Measurements from ENCODE around the gene RPL10.
A peak's percentile ranks its signal among the peaks of the same experiment; 100 is the strongest.

The RPL10 gene

DNA sequence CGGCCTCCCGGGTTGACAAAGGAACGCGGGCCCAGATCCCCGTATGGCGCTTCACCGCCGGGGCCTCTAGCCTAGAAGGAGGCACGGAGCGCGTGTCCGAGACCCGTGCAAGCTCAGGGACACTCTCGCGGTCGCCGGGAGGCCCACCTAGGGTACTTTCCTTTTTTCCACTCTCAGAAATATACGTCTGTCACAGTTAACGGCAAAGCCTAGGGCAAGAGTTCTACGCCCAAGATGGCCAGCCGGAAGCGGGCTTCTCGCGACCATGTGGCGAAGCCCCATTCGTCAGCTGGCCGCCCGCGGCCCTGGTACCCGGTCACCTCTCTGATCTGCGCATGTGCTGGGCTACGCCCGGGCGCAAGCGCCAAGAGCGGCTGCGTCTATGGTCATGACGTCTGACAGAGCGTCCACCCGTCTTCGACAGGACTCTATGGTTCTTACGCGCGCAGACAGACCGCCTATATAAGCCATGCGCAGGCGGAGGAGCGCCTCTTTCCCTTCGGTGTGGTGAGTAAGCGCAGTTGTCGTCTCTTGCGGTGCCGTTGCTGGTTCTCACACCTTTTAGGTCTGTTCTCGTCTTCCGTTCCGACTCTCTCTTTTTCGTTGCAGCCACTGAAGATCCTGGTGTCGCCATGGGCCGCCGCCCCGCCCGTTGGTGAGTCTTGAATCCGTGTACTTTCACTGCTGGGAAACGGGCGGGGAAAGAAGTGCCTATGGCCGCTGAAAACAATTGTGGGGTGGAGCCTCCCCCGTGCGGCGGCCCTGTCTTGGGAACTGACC is at the start of gene RPL10:
TSS of gene RPL10 (plus strand) at position 490 of the 780 bp plus-strand sequence. CDS start at position 633, 143 bp downstream.
- peak; percentile 96 for DNase-seq

DNA sequence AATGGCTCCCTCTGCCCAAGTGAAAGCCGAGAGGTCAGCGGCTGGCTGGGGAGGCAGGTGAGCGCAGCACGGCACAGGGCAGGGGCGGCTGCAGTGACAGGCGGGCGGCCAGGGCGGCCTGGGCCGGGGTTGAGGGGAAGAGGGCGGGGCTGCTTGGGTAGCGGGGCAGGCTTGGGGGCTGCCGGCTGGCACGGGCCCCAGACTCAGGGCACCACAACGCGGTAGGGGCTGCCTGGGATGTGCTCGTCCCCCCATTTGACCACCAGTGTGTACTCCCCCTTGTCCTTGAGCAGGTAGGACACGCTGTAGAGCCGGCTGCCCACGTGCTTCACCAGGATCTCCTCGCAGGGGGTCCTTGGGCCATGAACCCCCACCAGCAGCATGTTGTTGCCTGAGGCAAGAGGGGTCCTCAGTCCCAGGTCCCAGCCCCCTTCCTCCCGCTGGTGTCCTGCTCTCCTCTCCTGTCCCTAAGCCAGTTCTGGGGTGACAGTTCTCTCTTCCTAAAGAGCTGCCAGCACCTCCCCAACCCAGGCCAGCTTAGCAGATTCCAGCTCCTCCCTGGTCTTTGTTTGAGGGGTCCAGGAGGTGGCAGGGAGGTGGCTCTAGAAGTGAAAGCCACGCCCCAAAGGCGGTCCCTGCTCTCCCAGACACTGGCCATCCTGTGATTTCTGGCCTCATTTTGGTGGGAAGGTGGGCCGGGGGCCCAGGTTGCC is 49.4 kb upstream of the RPL10 start:
- DNase-seq, result no peak

DNA sequence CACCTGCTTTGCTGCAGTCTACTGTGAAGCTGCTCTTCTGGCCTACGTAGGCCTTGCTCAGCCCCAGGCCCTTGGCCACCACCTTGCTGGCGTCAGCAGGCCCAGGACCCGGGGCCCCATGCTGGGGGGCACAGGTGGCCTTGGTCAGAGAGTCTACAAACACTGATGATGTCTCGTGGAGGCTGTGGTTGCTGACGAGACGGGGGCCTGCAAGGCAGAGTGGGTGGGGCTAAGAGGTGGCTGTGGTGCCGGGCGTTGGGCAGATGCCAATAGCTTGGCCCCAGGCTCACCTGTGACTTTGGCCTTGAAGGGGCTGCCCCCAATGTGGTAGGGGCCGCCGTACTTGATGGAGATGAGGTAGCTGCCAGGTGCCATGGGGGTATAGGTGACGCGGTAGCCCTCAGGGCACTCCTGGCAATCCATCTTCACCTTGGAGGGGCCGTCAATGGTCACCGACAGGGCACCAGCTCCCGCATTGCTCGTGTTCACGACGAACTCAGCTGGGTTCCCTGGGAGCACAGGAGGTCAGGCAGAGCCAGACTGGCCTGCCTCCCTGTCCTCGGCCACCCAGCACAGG is 48.7 kb upstream of the RPL10 start:
- DNase-seq, result no peak

DNA sequence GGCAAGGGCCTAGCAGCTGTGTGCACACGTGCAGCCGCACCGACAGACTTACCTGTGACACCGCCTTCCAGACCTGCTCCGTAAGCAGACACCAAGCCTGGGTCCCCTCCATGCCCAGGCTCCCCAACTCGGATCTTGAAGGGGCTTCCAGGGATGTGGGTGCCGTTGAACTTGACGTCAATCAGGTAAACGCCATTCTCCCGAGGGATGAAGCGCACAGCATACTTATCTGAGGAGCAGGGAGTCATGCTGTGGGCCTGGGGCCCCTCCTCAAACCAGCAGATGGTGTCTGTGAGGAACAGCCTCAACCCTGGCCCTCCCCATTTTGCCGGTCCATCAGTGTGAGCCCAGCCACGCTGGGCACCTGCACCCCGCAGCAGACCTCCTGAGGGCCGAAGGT is 48.2 kb upstream of the RPL10 start:
- DNase-seq, result no peak

DNA sequence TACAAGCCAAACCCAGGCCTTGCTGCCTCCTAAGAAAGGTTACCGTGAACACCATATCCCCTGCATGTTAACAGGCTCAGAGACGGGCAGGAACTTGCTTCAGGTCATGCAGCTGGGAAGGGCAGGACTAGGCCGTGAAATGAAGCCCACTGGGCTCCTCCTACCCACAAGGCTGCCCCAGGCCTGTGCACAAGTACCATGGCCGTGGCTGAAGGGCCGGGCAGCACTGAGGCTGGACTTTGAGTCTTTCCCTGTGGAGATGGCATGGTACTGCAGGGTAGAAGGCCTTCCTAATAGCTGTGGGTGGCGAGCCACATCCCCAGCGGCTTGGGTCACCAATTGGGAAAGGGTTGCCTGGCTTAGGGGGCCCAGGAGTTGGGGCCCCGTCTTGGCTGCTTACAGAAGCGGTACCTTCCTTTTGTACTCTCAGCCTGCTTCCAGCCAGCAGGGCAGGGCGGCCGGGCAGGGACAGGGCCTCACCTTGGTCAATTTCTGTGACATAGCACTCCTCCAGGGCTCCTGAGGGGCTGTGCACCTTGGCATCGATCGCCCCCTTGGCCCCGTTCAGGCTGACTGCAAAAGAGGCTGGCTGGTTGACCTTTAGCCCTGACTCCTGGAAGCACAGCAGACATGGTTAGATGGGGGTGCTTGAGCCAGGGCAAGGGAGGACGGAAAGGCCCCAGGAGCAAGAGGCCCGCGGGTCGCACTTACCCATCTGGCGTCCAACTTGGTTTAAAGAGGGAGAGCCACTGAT is 47.6 kb upstream of the RPL10 start:
- DNase-seq, result no peak

DNA sequence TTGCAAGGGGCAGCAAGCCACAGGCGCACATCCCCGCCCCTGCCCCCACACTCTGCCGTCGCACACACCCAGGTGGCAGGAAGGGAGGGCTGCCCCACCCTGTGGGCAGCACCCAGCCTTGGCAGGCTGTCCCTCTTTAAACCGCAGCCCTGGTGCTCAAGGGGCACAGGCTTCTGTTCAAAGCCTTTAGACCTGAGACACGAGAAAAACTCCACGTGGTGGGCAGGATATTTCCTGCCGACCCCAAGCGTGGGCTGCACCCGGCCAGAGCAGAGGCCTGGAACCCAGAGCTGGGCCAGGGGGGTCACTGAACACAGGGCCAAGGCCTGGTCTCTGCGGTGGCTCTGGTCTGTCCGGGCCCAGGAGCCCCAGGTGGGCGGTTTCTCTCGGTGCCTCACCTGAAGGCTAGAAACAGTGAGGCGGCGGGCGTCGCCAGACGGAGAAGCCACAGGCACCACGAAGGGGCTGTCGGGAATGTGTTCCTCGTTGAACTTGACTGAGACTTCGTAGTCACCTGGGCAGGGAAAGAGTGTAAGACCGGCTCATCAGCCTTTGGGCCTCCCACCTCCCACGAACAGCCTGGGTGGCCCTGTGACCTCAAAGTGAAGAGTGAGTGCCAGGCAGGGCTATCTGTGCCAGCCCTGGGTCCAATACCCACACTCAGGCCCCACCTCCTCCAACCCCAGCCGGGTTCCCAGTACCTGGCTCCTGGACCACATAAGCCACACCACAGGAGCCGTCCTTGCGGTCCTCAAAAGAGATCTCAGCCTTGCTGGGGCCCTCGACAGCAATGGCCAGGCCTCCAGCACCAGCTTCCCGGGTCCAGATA is 46.8 kb upstream of the RPL10 start:
- no peak for DNase-seq

DNA sequence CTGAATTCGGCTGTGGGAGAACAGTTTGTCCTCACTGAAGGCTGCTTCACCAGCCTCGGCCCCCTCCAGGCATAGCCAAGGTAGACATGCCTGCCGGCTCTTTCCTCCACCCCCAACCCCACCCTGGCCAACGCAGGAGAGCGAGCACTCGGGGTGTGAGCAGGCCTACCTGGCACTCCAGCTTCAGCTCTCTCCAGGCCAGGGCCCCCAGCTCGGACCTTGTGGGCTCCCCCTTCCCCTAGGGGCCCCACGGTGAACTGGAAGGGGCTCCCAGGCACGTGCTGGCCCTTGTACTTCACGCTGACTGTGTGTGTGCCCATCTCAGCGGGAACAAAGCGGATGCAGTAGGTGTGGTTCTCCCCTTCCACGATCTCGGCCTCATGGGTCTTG is 46.2 kb upstream of the RPL10 start:
- DNase-seq, result no peak

DNA sequence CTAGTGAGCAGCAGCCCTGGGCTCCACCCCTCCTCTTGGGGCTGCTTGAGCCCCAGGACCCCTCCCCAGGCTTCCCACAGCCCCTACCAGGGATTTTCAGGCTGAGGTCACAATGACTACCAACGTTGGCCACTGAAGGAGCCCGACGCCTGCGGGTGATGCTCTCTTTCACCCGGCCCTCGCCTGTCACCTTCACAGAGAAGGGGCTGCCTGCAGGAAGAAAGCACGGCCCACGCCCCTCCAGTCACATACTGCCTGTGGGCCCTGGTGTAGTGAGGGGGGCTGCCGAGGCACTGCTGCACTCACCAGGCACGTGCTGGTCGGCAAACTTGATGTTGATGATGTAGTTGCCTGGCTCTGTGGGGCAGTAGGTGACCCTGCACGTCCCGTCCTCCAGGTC is 45.7 kb upstream of the RPL10 start:
- no peak for DNase-seq

DNA sequence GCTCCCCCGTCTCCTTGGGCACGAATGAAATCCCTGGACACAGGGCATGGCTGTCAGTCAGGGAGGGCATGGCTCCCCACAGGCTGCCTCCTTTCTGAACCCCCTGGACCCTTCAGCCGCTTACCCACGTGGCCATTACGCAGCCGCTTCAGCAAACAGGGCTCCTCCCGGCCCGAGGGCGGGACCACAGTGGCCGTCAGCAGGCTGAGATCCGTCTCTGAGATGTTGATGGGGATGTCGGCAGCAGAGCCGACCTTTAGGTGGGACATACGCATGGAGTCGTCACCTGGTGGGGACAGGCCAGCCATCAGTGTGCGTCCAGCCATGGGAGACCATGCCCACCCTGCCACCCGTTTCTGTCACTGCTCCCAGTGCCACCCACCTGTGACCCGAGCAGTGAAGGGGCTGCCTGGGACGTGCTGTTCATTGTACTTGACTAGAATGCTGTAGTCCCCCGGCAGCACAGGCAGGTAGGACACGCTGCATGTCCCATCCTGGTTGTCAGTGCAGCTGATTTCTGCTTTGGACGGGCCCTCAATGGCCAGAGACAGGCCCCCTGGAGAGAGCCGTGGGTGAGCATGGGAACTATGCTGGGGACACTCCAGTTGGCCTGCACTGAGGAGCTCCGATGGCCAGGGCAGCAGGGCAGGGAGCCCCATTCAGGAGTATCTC is 44.9 kb upstream of the RPL10 start:
- no peak for DNase-seq

DNA sequence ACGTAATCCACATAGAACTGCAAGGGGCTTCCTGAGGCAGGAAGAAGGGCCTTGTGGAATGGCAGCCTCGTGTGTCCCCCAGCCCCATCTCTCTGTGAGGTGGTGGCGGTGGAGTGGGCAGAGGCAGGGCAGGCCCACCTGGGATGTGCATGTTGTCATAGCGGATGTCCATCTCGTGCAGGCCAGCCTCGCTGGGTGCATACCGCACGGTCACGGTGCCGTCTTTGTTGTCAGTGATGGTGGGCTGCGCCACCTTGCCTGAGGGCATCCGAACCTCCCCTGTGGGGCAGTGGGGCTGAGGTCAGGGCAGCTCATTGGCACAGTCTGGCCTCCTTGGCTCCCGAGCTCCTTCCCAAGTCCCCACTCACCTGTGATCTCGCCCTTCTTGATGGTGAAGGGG is 44.2 kb upstream of the RPL10 start:
- no peak for DNase-seq

DNA sequence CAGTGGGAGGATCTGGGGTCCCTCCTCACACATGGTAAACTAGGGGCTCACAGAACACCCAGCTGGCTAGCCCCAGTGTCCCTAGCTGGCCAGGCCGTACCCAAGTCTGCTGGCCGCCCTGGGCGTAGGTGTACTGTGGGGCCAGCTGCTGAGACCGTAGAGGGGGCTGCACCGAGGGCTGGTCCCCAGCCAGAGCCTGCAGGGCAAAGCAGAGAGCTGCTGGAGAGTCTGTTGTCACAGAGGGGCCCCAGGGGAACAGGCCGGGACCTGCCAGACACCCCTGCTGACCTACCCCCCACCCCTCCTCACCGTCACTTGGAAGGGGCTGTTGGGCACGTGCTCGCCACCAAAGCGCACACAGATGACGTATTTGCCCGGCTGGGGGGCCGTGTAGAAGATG is 43.7 kb upstream of the RPL10 start:
- DNase-seq, result no peak

DNA sequence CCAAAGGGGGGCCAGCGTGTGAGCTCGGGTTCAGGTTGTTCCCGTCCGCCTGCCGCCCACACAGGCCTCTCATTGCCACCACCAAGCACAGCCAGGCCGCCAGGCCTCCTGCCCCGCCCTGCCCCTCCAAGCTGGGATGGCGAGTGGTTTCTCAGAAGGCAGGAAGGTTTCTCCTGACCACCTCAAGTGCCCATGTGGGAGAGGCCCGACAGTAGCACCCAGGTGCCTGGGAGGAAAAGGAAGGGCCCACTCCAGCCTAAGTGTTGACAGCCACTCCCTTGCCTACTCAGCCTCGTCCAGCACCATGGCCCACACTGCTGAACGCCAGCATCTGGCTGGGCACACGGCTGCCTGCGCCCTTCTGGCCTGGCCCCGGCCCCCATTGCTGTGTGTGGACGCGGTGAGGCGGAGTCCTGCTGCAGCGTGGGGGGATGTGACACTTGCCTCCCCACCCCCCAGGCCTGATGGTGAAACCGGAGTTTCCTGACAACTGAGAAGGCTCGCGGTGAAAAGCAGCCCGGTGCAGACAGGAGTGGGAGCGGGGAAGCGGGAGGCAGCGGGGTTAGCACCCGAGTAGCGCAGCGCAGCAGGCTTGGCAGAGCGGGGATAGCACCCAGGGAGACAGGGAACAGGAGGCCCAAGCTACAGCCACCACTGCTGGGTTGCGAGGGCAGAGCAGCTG is 42.9 kb upstream of the RPL10 start:
- DNase-seq, result no peak

DNA sequence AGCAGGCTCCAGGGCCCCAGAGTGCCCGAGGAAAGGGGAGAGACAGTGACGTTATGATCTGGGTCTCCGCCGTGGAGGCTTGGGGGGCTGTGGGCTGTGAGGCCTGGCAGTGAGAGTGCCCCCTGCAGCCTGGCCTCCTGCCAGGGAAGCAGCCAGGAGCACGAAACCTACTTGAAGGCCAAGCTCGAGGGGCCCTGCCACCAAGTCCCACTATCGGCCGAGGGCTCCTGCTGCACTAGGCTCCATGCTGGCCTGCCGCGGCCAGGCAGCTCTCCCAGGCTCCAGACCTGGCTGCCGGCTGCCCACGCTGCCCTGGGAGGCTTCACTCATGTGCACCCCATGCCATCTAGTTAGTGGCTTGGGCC is 42.4 kb upstream of the RPL10 start:
- DNase-seq, result no peak

DNA sequence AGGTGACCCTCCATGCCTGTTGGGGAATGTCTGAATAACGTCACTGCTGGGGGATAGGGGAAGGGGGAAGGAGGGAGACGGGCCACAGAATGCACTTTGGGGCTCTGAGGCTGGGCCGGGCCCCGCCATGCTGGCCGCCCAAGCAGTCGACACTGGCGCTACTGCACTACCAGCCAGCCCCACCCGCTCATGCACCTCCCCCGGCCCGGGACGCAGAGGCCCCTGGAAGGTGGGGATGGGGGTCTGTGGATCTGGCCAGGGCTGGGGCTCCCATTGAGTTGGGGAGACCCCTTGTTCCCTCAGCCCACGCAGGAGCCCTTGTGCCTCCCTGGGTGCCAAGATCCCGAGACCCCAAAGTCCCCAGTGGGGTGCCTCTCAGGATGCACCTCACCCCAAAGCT is 41.6 kb upstream of the RPL10 start:
- DNase-seq, result no peak

DNA sequence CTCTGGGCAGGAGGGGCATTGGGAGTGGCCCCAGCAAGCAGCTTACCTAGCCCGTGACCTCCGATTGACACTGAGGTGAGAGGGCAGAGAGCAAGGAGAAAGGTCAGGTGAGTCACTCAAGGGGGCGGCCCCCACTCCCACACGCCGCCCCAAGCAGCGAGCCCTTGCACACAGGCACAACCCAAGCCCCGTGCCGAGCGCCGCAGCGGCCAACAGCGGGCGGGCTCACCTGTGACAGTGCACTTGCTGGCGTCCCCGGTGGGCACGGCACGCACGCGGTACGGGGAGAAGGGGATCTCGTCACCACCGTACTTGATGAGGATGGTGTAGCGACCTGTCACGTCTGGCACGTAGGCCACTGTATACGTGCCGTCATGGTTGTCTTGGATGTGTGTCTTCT is 41.0 kb upstream of the RPL10 start:
- no peak for DNase-seq

DNA sequence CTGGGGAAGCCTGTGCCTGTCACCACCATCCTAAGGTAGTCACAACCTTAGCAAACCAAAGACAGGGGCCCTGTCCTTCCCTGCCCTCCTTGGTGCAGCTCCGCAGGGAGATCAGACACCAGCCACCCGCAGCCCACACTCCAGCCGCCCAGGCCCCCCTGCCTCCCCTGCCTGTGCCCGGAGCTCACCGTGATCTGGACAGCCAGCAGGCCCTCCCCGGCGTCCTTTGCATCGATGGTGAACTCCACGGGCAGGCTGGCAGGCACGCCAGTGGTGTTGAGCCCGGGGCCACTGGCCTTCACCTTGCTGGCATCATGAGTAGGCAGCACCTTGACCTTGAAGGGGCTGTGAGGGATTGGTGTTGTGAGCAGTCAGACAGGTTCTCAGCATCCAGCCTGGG is 40.2 kb upstream of the RPL10 start:
- no peak for DNase-seq

DNA sequence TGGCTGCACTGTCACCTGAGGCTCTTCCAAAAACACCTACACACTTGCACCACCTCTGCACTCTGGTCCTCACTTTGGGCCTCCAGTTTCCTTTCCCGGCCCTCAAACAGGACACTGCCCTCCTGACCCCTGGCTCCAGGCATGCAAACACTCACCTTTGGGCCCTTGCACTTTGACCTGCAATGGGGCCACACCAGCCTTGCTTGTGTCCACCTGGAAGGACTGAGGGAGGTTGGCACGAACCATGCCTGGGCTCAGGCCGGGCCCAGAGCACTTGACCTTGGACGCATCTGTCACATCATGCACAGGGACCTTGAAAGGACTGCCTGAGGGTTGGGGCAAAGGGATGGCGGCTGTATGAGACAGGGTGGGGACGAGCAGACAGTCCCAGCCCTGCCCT is 39.3 kb upstream of the RPL10 start:
- no peak for DNase-seq

DNA sequence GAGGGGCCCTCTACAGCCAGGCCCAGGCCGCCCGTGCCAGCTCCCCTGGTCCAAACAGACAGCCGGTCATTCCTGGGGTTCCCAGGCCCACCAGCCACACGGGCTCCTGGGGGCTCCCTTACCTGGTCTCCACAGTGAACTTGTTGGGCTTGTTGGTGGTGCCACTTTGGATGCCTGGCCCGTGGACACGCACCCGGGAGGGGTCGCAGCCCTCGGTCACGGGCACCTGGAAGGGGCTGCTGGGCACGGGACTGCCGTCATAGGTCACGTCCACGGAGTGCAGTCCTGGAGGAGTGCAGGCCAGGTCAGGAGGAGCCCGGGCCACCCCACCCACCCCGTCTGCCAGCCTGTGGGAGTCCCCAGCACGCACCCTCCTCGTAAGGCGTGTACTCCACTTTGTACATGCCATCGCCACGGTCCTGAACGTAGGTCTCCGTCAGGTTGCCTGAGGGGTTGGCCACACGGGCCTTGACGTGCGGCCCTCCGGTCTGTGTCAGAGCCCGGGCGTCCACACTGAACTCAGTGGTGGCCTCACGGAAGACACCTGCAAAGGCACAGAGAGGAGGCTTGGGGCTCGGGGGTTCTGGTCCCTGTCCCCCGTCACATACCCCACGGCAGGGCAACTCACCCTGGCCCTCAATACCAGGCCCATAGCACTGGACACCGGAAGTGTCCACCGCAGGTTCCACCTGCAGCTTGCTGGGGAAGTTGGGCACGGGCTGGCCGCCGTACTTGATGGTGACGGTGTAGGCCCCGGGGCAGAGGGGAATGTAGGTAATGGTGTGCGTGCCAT is 38.6 kb upstream of the RPL10 start:
- DNase-seq, result no peak

DNA sequence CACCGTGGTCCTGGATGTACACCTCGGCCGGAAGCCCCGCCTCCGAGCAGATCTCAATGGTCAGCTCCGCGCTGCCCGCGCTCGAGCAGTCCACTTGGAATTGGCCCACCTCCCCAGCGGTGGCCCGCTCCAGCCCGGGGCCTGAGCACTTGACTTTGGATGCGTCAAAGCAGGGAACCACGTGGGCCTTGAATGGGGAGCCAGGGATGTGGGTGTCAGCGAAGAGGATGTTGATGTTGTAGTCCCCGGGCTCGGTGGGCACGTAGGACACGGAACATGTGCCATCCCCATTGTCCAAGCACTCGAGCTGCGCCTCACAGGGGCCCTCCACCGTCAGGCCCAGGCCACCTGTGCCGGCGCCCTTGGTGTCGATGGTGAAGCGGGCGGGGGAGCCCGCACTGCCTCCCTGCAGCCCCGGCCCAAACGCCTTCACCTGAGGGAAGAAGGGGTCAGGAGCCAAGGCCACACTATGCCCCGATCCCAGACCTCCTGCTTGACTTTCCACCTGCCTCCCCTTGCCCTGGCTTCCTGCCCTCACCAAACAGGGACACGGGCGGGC is 37.9 kb upstream of the RPL10 start:
- DNase-seq, result no peak

DNA sequence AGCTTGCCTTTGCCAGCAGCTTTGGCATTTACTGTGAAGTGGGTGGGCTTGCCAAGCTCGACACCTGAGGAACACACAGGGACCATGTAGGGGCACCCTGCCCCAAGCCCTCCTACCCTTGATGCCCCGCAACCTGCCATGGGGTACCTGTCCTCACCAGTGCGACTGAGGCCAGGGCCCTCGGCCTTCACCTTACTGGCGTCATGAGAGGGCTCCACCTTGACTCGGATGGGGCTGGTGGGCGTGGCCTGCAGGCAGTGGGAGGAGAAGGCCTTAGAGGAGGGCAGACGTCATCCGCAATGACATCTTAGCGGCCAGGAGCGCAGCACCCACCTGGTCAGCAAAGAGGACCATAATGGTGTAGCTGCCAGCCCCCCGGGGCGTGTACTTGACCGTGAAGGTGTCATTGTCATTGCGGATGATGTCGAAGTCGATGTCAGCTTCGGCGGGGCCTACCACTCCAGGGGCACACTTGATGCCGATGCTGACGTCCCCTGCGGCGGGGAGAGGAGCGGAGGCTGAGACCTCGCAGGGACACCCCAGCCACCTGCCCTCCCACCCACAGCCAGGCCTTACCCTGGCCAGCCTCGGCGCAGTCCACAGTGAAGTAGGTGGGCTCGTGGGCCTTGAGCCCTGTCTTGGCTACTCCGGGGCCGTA is 36.0 kb upstream of the RPL10 start:
- no peak for DNase-seq

Data from NCI-H2171 treated with DMSO at 0.1 percent for 48 hours (cell line).